ENCODE data around the gene ADAM23.

The ADAM23 gene

GRCh38 chr2:206647985-206648384 is 204.7 kb downstream of the ADAM23 start:
- Histone ChIP-seq H3K9me3 (ENCODE audit: control insufficient read depth in 1 of 2, low read length in 2 of 2) (no peaks in the 10 kb centered on the region), H3K36me3 (ENCODE audit: control insufficient read depth in 1 of 2, insufficient read depth in 2 of 2, low read length in 2 of 2) (no peaks in the 10 kb centered on the region), H3K4me1 (ENCODE audit: control insufficient read depth in 1 of 2, insufficient read depth in 2 of 2, low read length in 2 of 2) (no peaks in the 10 kb centered on the region), H3K4me3 (ENCODE audit: low read depth in 1 of 2, low read length in 2 of 2) (no peak overlapping the region), H3K27ac (ENCODE audit: low read length) (no peak overlapping the region), H3K27me3 (ENCODE audit: low read depth, low read length) (no peaks in the 10 kb centered on the region)

- Histone ChIP-seq H3K27me3 (ENCODE audit: low read depth, low read length) (no peaks in the 10 kb centered on the region), H3K4me1 (ENCODE audit: control insufficient read depth in 1 of 2, insufficient read depth in 2 of 2, low read length in 2 of 2) (no peaks in the 10 kb centered on the region), H3K9me3 (ENCODE audit: control insufficient read depth in 1 of 2, low read length in 2 of 2) (no peaks in the 10 kb centered on the region), H3K36me3 (ENCODE audit: control insufficient read depth in 1 of 2, insufficient read depth in 2 of 2, low read length in 2 of 2) (no peaks in the 10 kb centered on the region), H3K27ac (ENCODE audit: low read length) (no peak overlapping the region), H3K4me3 (ENCODE audit: low read depth in 1 of 2, low read length in 2 of 2) (no peak overlapping the region)
These were observed 213.8 kb downstream of the ADAM23 start for GRCh38 chr2:206657087-206657486.

- H3K9me3 ChIP-seq (ENCODE audit: control insufficient read depth in 1 of 2, low read length in 2 of 2): no peaks in the 10 kb centered on the region
- H3K4me3 ChIP-seq (ENCODE audit: low read depth in 1 of 2, low read length in 2 of 2): no peak overlapping the region
- H3K27me3 ChIP-seq (ENCODE audit: low read depth, low read length): no peaks in the 10 kb centered on the region
- H3K27ac ChIP-seq (ENCODE audit: low read length): no peak overlapping the region
- no peaks in the 10 kb centered on the region for H3K4me1 ChIP-seq (ENCODE audit: control insufficient read depth in 1 of 2, insufficient read depth in 2 of 2, low read length in 2 of 2)
- H3K36me3 ChIP-seq (ENCODE audit: control insufficient read depth in 1 of 2, insufficient read depth in 2 of 2, low read length in 2 of 2): no peaks in the 10 kb centered on the region
These were observed 221.9 kb downstream of the ADAM23 start for GRCh38 chr2:206665251-206665650.

Data from muscle layer of duodenum (tissue), 2 donors.